ENCODE results near the gene CRADD.

- no peak for TF ChIP-seq CTCF (IDR thresholded peaks at IDR 0.05; ENCODE audit: borderline replicate concordance, extremely low read depth, low read length, poor library complexity, severe bottlenecking)
- no peak for TF ChIP-seq EZH2 (IDR thresholded peaks at IDR 0.05; ENCODE audit: borderline replicate concordance, low read depth, low read length, severe bottlenecking)
These were observed 50.1 kb downstream of the CRADD start for GRCh38 chr12:93727195-93727811.

All from DND-41 (cell line).